ENCODE data around the gene OR1L6. TPM values are rescaled to one million over a fixed set of nuclear protein-coding genes. Genes with fewer than 3 reads are reported as not detected.

OR1L6 gene
- total and polyA plus RNA-seq, 12 donors, result not detected

DNA sequence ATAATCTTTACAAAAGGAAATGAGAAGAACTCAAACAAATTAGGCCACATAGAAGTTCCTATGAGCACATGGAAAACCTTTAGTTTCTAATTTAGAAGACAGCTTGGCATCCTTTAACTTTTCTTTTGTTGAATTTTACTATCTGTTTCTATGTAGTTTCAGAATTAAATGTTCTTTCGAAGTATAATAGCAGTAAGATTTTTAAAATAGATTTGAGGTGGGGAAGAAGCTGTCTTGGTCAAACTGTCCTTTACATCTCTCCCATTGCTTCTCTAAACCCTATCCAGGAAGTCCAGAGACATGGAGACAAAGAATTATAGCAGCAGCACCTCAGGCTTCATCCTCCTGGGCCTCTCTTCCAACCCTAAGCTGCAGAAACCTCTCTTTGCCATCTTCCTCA, 18.4 kb upstream of the OR1L6 start, which contains the start of gene OR1L4:
TSS of gene OR1L4 (plus strand) at position 301 of the 400 bp plus-strand sequence. CDS start at position 301, 0 bp downstream.
- no peak for DNase-seq
- no peak within 1 kb of the TSS for H3K27ac ChIP-seq
- intact Hi-C loops (cut with DNase I), result no loop called here
- H3K36me3 ChIP-seq, result no peaks in the 10 kb centered on the region
- H3K9me3 ChIP-seq, result peaks cover 0 to 96% (median 27%) of the 10 kb centered on the region in 11 donors
- no peaks in the 10 kb centered on the region for H3K27me3 ChIP-seq
- no peaks in the 10 kb centered on the region for H3K4me1 ChIP-seq
- TF ChIP-seq, protein P1, sequence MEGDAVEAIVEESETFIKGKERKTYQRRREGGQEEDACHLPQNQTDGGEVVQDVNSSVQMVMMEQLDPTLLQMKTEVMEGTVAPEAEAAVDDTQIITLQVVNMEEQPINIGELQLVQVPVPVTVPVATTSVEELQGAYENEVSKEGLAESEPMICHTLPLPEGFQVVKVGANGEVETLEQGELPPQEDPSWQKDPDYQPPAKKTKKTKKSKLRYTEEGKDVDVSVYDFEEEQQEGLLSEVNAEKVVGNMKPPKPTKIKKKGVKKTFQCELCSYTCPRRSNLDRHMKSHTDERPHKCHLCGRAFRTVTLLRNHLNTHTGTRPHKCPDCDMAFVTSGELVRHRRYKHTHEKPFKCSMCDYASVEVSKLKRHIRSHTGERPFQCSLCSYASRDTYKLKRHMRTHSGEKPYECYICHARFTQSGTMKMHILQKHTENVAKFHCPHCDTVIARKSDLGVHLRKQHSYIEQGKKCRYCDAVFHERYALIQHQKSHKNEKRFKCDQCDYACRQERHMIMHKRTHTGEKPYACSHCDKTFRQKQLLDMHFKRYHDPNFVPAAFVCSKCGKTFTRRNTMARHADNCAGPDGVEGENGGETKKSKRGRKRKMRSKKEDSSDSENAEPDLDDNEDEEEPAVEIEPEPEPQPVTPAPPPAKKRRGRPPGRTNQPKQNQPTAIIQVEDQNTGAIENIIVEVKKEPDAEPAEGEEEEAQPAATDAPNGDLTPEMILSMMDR (IDR thresholded peaks at IDR 0.05), result no peak
- no peak for ATAC-seq
- no peak within 1 kb of the TSS for H3K4me3 ChIP-seq
- WGBS, 2 donors, result 79 to 83% methylated on average over 1 of the region's 1 CpG

DNA sequence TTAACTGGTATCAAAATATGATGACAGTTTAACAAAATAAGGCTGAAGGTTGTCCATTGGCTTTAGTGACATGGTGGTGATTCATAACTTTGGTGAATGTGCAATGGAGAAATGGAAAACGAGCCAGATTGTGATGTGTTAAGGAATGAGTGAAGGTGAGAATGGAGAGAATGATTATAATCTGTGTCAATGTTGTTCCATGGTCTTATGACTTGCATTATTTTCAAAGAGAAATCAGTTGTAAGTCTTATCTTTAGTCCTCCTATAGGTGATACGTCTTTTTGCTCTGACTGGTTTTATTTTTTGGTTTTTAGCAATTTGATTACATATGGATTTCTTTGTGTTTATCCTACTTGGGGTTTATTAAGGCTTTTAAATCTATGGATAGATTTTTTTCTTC, 12.7 kb downstream of the OR1L6 start:
- Histone ChIP-seq H3K9me3 (peaks cover 0 to 38% (median 7%) of the 10 kb centered on the region in 11 donors), H3K27me3 (no peaks in the 10 kb centered on the region), H3K27ac (no peak overlapping the region), H3K4me3 (no peak overlapping the region), H3K4me1 (no peaks in the 10 kb centered on the region), H3K36me3 (no peaks in the 10 kb centered on the region)
- DNase-seq, result no peak
- 33 to 42% methylated on average over 2 of the region's 2 CpGs for WGBS, 2 donors
- TF ChIP-seq, protein P1 (IDR thresholded peaks at IDR 0.05), result no peak
- ATAC-seq, result no peak
- intact Hi-C loops (cut with DNase I), result loop anchor here in 2 of 10 donors (5.0 to 10.0 kb wide), 2 partner anchors 60 to 667 kb away; no protein-coding TSS in a partner anchor

DNA sequence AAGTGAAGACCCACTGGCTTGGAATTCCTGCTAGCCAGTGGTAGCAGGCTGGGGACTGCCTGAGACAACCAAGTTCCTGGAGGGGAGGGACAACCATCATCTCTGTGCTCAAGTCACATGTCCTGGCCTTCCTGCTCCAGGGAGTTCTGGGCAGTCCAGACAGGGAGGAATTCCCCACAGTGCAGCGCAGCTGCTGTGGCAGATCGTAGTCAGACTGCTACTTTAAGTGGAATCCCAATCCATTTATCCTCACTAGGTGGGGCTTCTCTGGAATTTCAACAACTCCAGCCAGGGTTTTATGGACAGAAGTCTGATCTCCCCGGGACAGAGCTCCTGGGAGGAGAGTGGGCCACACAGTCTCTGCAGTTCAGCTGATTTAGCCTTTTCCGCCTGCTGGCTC, 25.7 kb downstream of the OR1L6 start:
- intact Hi-C loops (cut with DNase I), result no loop called here
- DNase-seq (no peak), ATAC-seq (no peak)
- Histone ChIP-seq H3K27ac (no peak overlapping the region), H3K36me3 (no peaks in the 10 kb centered on the region), H3K27me3 (no peaks in the 10 kb centered on the region), H3K4me1 (no peaks in the 10 kb centered on the region), H3K9me3 (peaks cover 0 to 66% (median 24%) of the 10 kb centered on the region in 11 donors), H3K4me3 (no peak overlapping the region)
- 74 to 76% methylated on average over 4 of the region's 4 CpGs for WGBS, 2 donors
- TF ChIP-seq, protein P1 (IDR thresholded peaks at IDR 0.05), result no peak

DNA sequence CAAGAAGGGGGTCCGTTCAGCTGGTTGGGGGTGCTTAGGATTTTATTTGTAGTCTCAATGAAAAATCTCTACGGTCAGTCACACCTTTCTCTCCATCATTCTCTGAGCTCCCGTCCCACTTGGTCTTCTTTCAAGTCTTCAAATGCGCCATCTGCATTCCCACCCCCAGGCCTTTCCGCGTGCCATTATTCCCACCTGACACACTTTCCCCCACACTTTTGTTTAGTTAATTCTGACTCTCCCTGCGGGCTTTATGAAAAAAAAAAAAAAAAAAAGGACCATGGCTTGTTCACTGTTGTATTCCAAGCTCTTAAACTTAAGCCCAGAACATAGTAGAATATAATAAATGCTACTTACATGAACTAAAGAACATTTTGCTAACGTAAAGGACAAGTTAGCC, 34.9 kb downstream of the OR1L6 start:
- ATAC-seq (no peak), DNase-seq (no peak)
- no peaks in the 10 kb centered on the region for H3K27me3 ChIP-seq
- no peak overlapping the region for H3K27ac ChIP-seq
- intact Hi-C loops (cut with DNase I), result no loop called here
- TF ChIP-seq, protein P1 (IDR thresholded peaks at IDR 0.05), result no peak
- 85 to 86% methylated on average over 8 of the region's 8 CpGs for WGBS, 2 donors
- H3K9me3 ChIP-seq, result peaks cover 0 to 21% (median 5%) of the 10 kb centered on the region in 11 donors
- no peaks in the 10 kb centered on the region for H3K4me1 ChIP-seq
- no peak overlapping the region for H3K4me3 ChIP-seq
- H3K36me3 ChIP-seq, result no peaks in the 10 kb centered on the region
